HG02642 (cell line): ENCODE measurements around the gene BCL10.
A peak's percentile ranks its signal among the peaks of the same experiment; 100 is the strongest.
"Not testable (repeated sequence)": the region's sequence is repeated elsewhere in the genome, so short reads cannot be mapped to it uniquely, and the experiment has no call there.

ENCODE experiments used
- ATAC-seq: cut with Tn5 transposase; IDR thresholded peaks from one replicate; pipeline ENCODE4 v1.9.1; 2021; ENCODE audit warnings: mild to moderate bottlenecking; ENCODE audit not compliant: unreplicated experiment, poor library complexity

Gene BCL10

GRCh38 chr1:85268801-85269585 lies 7.4 kb downstream of the BCL10 start:
- ATAC-seq, result no peak

- ATAC-seq, result no peak
Measured at GRCh38 chr1:85267313-85267712, 9.1 kb downstream of the BCL10 start.

DNA sequence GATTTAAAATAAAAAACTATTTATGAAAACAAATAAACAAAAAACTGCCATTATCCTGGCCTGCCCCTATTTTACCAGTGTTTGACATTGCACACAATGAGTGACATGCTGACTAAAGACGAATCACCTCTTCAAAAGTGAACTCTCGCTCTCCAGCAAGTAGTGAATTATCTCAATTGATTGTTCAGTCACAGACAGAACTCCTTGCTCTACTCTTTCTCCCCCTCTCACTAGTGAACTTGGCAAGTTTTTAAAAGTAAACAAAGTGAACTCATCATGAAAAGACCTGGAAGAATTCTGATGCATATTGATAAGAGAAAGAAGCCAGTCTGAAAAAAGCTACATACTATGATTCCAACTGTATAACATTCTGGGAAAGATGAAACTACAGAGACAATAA lies 12.3 kb downstream of the BCL10 start:
- ATAC-seq, result no peak

DNA sequence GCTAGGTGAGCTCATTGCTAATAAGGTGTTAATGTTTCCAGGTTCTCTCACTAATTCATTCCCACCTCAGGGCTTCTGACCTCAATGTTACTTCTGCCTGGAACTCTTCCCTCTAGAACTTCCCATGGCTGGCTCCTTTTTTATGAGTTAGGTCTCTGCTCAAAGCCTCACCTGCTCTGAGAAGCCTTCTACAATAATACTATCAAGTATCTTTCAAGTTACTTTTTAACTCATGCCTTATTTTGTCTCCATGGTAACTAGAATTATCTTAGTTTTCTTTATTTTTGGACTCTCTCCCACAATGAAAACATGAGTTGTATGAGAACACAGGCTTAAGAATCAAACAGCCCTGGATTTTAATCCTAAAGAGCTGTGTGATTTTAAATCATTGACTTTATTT lies 13.4 kb downstream of the BCL10 start:
- no peak for ATAC-seq

GRCh38 chr1:85259912-85260274 lies 16.5 kb downstream of the BCL10 start:
- no peak for ATAC-seq

DNA sequence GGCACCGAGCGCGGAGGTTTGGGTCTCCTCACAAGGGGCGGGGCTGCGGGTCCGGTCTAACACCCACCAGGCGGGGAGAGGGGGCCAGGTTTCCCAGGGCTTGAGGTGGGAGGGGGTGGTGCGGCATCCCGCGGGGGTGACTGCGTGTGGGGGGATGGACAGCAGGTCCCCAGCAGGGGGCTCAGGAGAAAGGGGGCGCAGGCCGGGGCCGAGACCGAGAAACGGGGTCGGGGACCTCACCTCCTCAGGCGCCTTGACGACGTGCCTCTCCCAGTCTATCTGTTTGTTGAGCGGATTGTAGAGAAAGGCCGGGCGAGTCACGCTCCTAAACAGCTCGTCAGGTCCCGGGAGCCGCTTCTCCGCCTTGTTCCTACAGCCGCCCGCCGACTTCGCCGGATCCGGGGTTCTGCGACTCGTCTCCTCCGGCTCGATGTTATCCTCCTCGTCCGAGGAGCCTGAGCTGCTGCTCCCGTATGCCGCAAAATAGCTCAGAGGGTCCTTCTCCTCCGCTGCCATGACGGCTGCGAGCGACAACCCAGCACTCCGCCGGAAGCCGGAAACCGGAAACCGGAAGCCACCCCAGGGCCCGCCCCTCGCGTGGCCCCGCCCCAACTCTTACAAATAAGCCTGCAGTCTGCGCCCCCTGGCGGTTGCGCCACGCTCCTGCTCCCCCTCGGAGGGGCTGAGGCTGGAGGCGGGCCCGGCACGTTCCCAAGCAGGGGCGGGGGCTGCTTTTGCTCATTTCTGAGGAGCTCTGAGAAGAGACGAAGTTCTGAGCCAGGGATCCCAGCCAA lies 17.1 kb downstream of the BCL10 start, which contains the start of gene C1orf52:
Gene C1orf52 (minus strand): TSS at position 545 of the 794 bp plus-strand sequence. CDS start 29 bp downstream, at position 516.
- peak; percentile 98 for ATAC-seq

- no peak for ATAC-seq
Measured at GRCh38 chr1:85258536-85259117, 17.8 kb downstream of the BCL10 start.

- not testable (repeated sequence) for ATAC-seq
Measured at GRCh38 chr1:85249042-85249441, 27.4 kb downstream of the BCL10 start.

DNA sequence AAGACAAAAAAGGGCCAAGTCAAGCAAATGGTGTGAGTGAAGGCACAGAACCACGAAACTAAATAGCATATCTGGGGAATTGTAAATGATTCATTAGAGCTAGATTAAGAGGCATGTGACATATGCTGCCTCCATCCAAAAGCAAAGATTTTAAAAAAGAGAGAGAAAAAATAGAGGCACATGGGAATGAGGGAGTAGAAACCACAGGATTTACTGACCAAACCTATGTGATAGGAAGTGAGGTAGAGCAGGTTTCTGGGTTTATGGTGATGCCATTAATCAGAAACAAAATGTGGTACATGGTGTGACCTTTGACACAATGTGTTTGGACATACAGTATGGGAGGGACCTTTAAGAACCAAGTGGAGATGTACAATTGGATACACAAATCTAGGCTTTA lies 30.5 kb downstream of the BCL10 start:
- ATAC-seq, result no peak

DNA sequence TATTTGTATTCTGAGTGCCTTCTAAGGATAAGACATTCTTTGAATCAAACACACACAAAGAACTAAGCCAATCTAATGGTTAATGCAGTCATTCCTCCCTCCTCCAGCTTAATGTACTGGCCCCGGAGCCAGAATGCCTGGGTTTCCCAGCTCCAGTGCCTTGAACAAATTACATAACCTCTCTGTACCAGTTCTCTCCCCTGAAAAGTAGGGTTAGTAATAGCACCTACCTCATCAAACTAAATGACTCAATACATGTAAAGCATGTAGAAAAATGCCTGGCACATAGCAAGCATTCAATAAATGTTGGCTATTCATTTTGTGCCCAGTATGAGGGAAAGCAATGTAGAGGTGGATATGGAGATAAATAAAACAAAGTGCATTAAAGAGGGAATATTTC lies 31.0 kb downstream of the BCL10 start:
- ATAC-seq, result no peak

- ATAC-seq, result no peak
Measured at GRCh38 chr1:85244271-85245061, 32.0 kb downstream of the BCL10 start.

DNA sequence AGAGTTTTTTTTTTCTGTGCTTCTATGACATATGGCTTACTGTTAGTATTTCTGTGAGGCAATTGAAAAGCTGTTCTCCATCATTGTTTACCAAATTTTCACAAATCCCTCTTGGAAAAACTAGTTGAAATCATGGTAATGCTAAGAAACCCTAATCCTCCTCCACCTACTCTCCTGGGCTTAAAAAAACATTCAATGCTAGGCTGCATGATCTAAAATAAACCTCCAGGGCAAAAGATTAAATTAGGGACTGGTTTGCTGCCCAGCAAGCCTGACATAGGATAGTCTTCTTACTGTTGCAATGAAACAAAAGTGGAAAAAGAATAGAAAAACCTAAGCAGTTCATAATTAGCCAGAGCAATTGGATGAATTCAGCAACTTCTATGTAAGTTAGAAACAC lies 33.1 kb downstream of the BCL10 start:
- ATAC-seq, result no peak

DNA sequence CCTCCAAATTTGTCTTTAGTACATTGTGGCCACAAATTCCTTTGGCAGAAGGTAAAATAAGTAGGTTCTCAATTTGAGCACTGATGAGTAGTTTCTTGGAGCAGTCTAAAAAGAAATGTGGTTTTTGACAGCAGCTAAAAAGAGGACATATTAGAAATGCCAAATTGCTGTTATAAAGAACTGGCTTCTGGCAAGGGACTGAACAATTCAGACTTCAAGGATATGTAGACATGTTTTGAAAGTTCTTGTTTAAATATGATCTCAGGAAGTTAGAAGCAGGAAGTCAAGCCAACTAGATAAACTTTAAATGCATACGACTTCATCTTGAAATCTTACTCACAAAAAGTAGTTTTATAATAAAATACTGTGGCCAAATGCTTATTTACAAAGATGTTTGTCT lies 35.8 kb downstream of the BCL10 start:
- ATAC-seq, result no peak

DNA sequence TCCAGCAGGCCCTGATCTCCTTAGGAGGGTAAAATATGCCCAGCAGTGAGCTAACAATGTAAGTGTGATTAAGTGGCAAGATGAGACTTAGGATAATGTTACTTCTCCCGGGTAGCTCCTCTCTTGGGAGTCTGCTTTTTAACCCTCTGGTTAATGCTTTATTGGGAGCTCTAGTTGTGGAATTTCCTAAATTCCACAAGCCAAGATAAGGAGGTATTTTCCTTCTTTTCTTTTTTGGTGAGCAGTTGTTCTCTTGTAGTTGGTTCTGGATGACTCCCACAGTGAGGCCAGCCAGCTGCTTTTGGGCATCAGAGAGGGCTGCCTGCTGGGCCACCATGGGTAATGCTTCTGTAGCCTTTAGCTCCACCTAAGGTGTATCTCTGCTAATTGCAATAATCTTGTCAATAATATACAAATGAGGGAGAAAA lies 36.2 kb downstream of the BCL10 start:
- ATAC-seq, result no peak

DNA sequence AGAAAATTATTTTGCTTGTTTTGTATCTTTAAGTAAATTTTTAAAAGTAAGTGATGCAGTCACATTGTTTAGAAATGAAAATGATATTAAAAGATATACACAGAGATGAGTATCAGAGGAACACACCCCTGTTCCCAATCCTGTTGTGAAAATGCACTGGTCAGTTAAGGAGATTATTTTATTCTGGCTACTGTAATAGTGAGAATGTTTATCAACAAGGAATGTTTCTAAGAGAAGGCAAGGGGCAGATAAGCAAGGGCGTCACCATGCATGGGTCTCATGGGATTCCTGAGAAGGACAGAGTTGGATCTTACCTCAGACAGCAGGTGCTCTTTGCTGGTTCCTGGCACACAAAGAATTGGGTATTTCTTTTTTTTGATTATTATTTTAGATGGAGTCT lies 38.8 kb downstream of the BCL10 start:
- ATAC-seq, result no peak

GRCh38 chr1:85230305-85230977 lies 46.0 kb downstream of the BCL10 start:
- no peak for ATAC-seq

DNA sequence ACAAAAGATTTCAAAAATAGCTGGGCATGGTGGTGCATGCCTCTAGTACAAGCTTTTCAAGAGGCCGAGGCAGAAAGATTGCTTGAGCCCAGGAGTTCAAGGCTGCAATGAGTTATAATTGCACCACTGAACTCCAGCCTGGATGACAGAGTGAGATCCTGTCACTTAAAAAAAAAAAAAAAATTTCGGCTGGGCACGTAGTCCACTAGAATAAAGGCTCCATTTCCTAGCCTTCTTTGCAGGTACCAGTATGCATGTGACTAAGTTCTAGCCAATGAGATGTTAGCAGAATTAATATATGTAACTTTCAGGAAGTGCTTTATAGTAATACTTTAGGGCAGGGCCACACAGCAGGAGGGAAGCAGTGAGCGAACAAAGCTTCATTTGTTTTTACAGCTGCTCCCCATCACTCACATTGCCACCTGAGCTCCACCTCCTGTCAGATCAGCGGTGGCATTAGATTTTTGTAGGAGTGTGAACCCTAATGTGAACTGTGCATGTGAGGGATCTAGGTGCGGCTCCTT lies 46.8 kb downstream of the BCL10 start:
- ATAC-seq, result no peak

GRCh38 chr1:85228972-85229371 lies 47.5 kb downstream of the BCL10 start:
- no peak for ATAC-seq

DNA sequence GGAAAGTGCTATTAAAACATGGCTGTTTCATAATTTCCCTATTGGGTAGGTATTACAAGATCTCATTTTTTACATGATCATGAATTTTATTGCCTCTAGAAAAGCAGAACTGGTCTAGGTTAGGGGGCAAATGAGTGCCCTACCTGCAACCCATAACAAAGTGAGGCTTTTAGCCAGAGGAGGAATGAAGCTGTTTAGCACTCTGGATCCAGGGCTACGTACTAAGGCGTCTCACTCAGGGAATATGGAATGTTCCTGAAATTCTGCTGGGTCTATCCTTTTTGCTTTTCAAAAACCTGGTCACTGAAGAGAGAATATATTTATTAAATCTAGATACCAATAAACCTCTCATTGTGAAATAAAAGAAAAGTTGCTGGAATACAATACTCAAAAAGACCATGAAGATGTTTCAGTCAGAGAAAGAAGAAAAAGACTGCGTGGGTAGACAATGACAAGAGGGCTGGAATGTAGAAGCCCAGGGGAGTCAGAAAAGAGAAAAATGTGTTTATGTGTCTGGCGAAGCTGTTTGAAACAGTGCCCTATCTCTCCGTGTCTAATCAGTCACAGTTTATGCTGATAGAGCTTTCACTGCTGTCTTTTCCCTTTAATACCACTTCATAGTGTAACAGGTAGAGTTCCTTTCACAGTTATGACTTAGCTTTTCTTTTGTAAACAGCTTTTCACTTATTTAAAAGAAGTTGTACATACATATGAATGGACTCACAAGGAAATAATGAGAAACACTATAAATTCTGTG lies 50.6 kb downstream of the BCL10 start:
- no peak for ATAC-seq
